HL-60 (cell line): ENCODE measurements around the gene SMOC1.

ENCODE experiments used
- DNase-seq, 2 experiments: peaks; one replicate each; pipeline ENCODE4 v3.0.0-alpha.2; 2010 to 2020; ENCODE audit warnings: low read depth in 1 of 2, low spot score in 1 of 2
- H3K27ac ChIP-seq: fragments of 250-450 bp; sonication (Bioruptor Pico); replicated peaks from 2 replicates; pipeline ENCODE4 v1.5.1; 2020; ENCODE audit warnings: mild to moderate bottlenecking, moderate library complexity
- H3K27me3 ChIP-seq: fragments of 250-450 bp; sonication (Bioruptor Pico); 2 replicates; pipeline ENCODE4 v1.5.1; 2021; ENCODE audit warnings: mild to moderate bottlenecking, moderate library complexity; ENCODE audit not compliant: insufficient read depth, poor library complexity, severe bottlenecking
- H3K4me3 ChIP-seq: replicated peaks from 2 replicates; pipeline ENCODE4 v1.5.1; 2011; ENCODE audit warnings: mild to moderate bottlenecking, control low read depth, low read length; ENCODE audit not compliant: insufficient read depth
- GABPA ChIP-seq: IDR thresholded peaks from 2 replicates; pipeline ENCODE4 v1.6.1; 2012; ENCODE audit warnings: low read depth
- POLR2AphosphoS5 ChIP-seq: IDR thresholded peaks from 2 replicates; pipeline ENCODE4 v1.6.1; 2012; ENCODE audit warnings: low read depth
- SPI1 ChIP-seq: IDR thresholded peaks from 2 replicates; pipeline ENCODE4 v1.6.1; 2012; ENCODE audit warnings: low read depth, mild to moderate bottlenecking, borderline replicate concordance
- TF ChIP-seq, protein P1 (sequence below): IDR thresholded peaks from 2 replicates; pipeline ENCODE4 v1.6.1; 2012; ENCODE audit warnings: low read depth; ENCODE audit not compliant: insufficient replicate concordance
- TF ChIP-seq, protein P2 (sequence below): IDR thresholded peaks from one replicate; pipeline ENCODE4 v1.5.1; 2011; ENCODE audit warnings: low read length, control low read depth, inconsistent platforms; ENCODE audit not compliant: insufficient read depth

SMOC1 gene

DNA sequence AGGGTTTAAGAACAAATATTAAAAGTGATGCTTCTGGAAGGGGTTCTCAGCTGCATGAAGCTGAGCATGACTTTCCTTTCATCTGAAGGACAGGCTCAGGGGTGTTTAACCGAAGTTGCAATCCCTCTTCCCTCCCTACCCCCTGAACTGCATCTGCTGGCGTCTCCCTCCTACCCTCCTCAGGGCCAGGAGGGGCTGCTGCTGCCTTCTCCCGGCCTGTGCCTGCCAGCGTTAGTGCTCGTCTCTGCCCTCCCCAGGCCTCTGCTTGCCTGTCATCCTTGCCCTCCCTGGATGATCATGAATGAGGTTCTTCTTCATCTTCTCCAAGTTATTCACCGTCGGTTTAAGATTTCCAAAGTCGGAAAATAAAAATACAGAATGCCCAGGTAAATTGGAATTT is 12.2 kb downstream of the SMOC1 start:
- no peak overlapping the region for H3K4me3 ChIP-seq
- no peak overlapping the region for H3K27ac ChIP-seq
- TF ChIP-seq POLR2AphosphoS5 (no peak), SPI1 (no peak), GABPA (no peak)
- TF ChIP-seq, protein P1, sequence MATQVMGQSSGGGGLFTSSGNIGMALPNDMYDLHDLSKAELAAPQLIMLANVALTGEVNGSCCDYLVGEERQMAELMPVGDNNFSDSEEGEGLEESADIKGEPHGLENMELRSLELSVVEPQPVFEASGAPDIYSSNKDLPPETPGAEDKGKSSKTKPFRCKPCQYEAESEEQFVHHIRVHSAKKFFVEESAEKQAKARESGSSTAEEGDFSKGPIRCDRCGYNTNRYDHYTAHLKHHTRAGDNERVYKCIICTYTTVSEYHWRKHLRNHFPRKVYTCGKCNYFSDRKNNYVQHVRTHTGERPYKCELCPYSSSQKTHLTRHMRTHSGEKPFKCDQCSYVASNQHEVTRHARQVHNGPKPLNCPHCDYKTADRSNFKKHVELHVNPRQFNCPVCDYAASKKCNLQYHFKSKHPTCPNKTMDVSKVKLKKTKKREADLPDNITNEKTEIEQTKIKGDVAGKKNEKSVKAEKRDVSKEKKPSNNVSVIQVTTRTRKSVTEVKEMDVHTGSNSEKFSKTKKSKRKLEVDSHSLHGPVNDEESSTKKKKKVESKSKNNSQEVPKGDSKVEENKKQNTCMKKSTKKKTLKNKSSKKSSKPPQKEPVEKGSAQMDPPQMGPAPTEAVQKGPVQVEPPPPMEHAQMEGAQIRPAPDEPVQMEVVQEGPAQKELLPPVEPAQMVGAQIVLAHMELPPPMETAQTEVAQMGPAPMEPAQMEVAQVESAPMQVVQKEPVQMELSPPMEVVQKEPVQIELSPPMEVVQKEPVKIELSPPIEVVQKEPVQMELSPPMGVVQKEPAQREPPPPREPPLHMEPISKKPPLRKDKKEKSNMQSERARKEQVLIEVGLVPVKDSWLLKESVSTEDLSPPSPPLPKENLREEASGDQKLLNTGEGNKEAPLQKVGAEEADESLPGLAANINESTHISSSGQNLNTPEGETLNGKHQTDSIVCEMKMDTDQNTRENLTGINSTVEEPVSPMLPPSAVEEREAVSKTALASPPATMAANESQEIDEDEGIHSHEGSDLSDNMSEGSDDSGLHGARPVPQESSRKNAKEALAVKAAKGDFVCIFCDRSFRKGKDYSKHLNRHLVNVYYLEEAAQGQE, result no peak
- TF ChIP-seq, protein P2, sequence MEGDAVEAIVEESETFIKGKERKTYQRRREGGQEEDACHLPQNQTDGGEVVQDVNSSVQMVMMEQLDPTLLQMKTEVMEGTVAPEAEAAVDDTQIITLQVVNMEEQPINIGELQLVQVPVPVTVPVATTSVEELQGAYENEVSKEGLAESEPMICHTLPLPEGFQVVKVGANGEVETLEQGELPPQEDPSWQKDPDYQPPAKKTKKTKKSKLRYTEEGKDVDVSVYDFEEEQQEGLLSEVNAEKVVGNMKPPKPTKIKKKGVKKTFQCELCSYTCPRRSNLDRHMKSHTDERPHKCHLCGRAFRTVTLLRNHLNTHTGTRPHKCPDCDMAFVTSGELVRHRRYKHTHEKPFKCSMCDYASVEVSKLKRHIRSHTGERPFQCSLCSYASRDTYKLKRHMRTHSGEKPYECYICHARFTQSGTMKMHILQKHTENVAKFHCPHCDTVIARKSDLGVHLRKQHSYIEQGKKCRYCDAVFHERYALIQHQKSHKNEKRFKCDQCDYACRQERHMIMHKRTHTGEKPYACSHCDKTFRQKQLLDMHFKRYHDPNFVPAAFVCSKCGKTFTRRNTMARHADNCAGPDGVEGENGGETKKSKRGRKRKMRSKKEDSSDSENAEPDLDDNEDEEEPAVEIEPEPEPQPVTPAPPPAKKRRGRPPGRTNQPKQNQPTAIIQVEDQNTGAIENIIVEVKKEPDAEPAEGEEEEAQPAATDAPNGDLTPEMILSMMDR, result no peak
- H3K27me3 ChIP-seq, result no peaks in the 10 kb centered on the region
- DNase-seq, result no peak

DNA sequence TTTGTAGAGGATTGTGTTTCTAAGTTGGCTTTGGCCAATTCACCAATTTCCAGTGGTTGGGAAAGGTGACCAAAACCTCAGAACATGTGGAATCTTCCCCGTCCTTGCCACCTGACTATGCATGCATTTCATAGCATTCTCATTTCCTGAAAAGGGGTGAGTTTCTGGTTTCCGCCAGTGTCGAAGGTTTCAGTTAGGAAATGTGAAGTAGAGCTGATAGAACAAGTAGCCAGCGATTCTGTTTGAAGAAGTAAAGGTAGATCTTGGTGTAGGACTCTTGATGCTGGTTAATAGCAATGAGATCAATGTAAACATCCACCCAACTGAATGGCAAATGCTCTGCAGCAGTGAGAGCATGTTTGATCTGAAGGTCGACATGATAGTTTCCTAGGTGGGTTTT is 15.9 kb downstream of the SMOC1 start:
- no peaks in the 10 kb centered on the region for H3K27me3 ChIP-seq
- no peak for DNase-seq
- H3K27ac ChIP-seq, result no peak overlapping the region
- TF ChIP-seq POLR2AphosphoS5, result no peak
- TF ChIP-seq, protein P2, result no peak
- no peak for TF ChIP-seq GABPA
- TF ChIP-seq, protein P1, result no peak
- no peak for TF ChIP-seq SPI1
- no peak overlapping the region for H3K4me3 ChIP-seq

DNA sequence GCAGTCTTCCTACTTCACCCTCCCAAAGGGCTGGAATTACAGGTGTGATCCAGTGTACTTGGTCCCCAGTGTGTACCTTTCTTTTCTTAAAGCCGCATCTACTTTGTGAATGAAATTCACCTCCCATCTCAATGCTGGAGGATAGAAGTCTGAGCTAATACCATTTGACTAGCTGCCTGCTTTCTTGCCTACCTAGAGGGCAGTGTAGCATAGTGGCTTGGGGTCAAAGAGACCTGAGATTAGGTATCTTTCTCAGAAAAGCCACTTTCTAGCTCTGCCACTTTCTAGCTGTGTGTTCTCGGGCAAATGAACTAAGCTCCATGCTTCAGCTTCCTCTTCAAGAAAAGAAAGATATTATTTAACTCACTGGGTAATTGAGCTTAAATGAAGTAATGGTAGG is 16.9 kb downstream of the SMOC1 start:
- no peak overlapping the region for H3K4me3 ChIP-seq
- no peak for DNase-seq
- no peak overlapping the region for H3K27ac ChIP-seq
- no peak for TF ChIP-seq GABPA
- TF ChIP-seq SPI1, result no peak
- no peak for TF ChIP-seq POLR2AphosphoS5
- TF ChIP-seq, protein P1, result no peak
- TF ChIP-seq, protein P2, result no peak
- no peaks in the 10 kb centered on the region for H3K27me3 ChIP-seq
